Measurements from ENCODE around the gene MPP1.

The MPP1 gene

DNA sequence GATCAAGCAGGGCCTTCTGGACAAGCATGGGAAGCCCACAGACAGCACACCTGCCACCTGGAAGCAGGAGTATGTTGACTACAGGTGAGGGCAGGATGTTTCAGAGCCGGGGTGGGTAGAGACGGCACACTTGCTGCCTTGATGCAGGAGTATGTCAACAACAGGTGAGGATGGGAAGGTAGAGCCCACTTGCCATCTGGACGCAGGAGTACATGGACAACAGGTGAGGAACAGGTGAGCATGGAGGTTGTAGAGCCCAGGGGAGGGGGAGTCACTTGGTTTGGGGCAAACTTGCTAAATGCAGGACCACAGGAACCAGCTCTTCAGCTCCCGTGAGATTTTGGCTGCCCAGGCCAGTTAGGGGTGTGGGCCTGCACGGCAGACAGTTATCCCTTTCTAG lies 30.7 kb downstream of the MPP1 start:
- no peak for DNase-seq

DNA sequence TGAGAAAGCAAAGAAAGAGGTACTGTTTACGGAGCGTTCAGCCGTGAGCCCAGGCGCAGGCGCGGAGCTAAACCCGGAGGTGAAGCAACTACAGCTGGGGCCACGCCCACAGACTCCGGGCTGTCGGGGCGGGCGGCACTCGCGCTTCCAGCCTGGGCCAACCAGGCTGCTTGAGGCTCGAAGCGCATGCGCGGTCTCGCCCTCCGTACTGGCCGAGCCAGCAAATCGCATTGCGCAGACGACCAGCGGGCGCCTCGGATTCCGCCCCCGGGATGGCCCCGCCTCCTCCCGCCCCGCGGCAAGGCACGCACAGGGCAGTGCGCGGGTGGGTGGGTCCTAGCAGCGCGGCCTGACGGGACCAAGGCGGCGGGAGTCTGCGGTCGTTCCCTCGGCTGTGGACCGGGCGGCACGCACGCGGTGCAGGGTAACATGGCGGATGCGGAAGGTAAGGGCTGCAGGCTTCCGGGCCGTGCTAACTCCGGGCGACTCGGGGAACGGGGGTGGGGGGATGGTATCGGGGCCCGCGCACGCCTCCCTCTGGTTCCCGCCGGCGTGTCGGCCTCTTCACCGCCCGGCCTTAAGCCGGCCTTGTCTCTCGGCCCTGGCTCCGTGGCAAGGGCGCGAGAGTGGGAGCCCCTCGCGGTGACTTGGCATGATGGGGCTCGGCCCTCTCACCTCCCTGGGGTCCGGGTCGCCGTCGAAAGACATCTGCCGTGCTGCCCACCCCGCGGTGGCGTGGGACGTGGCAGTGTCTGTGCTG lies 42.6 kb downstream of the MPP1 start, which contains the start of gene DKC1:
Gene DKC1 (plus strand): TSS at position 328 of the 760 bp plus-strand sequence. CDS start 102 bp downstream, at position 430.
- peak; percentile 97 for DNase-seq

GRCh38 chrX:154761977-154762536 lies 43.2 kb downstream of the MPP1 start:
- DNase-seq, result no peak

DNA sequence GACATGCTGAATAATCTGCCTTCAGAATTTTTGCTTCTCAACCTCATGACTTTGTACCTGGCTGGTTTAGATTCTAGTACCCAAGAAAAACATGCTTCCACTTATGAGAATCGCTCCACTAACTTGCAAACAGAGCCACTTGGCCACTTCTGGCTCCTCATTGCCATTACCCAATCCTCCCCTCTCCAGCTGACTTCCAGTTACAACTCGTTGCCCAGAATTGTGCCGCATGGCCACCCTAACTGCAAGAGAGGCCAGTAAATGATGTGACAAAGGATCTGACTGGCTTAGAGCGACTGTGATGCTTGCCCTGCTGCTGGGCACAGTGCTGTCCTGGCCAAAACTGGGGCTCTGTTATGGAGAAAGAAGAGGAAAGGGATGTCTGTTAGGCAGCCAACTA lies 46.6 kb downstream of the MPP1 start:
- DNase-seq, result no peak

GRCh38 chrX:154751669-154752271 lies 53.5 kb downstream of the MPP1 start:
- no peak for DNase-seq

- DNase-seq, result no peak
Observed at GRCh38 chrX:154751203-154751668, 54.0 kb downstream of the MPP1 start.

- peak; percentile 53 to 71 (median 63) for DNase-seq
Observed at GRCh38 chrX:154750301-154751202, 54.7 kb downstream of the MPP1 start, which contains the start of gene GAB3. Gene GAB3 (minus strand): TSS chrX:154751077. CDS start chrX:154751025, 52 bp downstream.

GRCh38 chrX:154749856-154750255 lies 55.4 kb downstream of the MPP1 start:
- no peak for DNase-seq

- peak; percentile 62 to 80 (median 80) for DNase-seq
Observed at GRCh38 chrX:154748712-154749339, 56.5 kb downstream of the MPP1 start.

GRCh38 chrX:154742613-154743012 lies 62.7 kb downstream of the MPP1 start:
- DNase-seq, result no peak

DNA sequence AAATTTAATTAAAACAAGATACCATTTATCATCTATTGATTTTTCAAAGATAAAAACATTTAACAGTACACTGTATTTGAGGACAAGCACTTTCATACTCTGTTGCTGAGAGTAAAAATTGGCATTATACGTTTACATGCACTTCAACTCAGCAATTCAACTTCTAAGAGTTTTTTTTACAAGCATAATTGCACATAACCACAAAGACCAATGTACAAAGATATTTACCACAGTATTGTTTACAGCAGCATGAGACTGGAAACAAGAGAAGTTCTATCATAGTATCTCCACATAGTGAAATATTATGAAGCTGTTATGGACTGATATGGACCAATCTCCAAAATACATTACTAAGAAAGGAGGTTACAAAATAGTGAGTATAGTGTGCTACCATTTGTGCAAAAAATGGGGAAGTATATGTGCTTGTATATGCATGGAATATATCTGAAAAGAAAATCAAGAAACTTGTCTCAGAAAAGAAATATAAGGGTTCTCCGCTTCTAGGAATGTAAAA lies 65.3 kb downstream of the MPP1 start:
- no peak for DNase-seq

GRCh38 chrX:154738011-154738738 lies 67.1 kb downstream of the MPP1 start:
- peak; percentile 78 to 88 (median 84) for DNase-seq

DNA sequence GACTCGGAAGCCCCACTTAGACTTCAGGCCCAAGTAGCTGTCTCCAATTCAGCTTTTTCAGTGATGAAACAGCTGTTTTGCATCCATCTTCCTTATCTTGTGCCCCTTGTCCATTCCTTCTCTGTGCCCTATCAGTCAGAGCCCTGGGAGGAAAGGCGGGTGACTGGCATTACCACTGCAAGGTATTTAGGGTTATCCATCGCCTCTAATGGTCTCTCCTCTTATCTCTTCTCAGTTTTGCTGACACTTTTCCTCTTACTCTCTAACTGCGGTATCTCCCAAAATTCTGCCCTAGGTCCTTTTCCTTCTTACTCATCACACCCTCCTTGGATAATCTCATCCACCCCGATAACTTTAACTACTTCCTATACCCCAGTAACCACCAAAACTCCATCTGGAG lies 68.1 kb downstream of the MPP1 start:
- DNase-seq, result no peak

- no peak for DNase-seq
Observed at GRCh38 chrX:154735695-154736393, 69.4 kb downstream of the MPP1 start.

- DNase-seq, result peak; percentile 77 to 90 (median 85)
Observed at GRCh38 chrX:154734061-154734781, 71.1 kb downstream of the MPP1 start.

- no peak for DNase-seq
Observed at GRCh38 chrX:154733066-154733425, 72.2 kb downstream of the MPP1 start.

DNA sequence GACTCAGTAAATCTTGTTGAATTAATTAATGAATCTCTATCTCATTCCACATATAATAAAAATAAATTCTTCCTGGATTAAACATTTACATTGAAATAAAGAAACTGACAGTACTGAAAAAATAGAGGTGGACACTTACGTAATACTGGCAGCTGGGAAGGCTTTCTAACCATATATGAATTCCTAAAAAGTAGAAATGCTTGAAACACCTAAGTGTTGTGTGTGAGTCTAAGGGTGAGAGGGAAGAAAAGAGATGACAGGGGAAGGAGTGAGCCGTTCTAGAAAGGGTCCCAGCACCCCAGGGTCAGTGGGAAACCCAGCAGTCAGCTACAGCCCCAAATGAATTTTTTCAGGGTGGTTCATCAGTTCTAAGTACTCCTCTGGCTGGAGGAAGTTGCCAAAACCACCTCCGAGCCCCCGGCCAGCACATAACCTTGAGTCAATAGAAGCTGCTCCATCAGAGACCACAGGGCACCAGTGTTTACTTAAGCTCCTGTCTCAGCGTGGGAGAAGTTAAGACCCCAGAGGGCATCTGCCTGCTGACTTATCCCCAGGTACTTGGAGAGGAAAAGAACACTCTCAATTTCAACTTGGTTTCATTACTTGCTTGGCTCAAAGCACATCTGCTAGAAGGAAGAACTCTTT lies 72.7 kb downstream of the MPP1 start:
- DNase-seq, result peak; percentile 40 to 54 (median 42)

- peak; percentile 59 to 80 (median 78) for DNase-seq
Observed at GRCh38 chrX:154731881-154732280, 73.4 kb downstream of the MPP1 start.

- DNase-seq, result no peak
Observed at GRCh38 chrX:154731184-154731583, 74.1 kb downstream of the MPP1 start.
